Sigmoid colon (tissue), 7 donors: ENCODE data around the gene STK11. TPM values are rescaled to one million over a fixed set of nuclear protein-coding genes. Genes with fewer than 3 reads are reported as not detected.
A peak's percentile ranks its signal among the peaks of the same experiment; 100 is the strongest.

Experiments
- DNase-seq: peaks from one replicate; pipeline ENCODE4 v3.0.0-alpha.2; 2019
- H3K27ac ChIP-seq, 4 donors: fragments of 200-600 bp; sonication (generic); one replicate each; pipeline ENCODE4 v1.5.1; 2016 to 2019; ENCODE audit warnings: mild to moderate bottlenecking in 1 of 4
- H3K27me3 ChIP-seq, 3 donors: fragments of 200-600 bp; sonication (generic); one replicate each; pipeline ENCODE4 v1.5.1; 2019; ENCODE audit warnings: mild to moderate bottlenecking in 1 of 3
- H3K36me3 ChIP-seq, 4 donors: fragments of 200-600 bp; sonication (generic); one replicate each; pipeline ENCODE4 v1.5.1; 2016 to 2019
- H3K4me1 ChIP-seq, 4 donors: fragments of 200-600 bp; sonication (generic); one replicate each; pipeline ENCODE4 v1.5.1; 2017 to 2019
- H3K4me3 ChIP-seq, 4 donors: fragments of 200-600 bp; sonication (generic); one replicate each; pipeline ENCODE4 v1.5.1; 2017 to 2019; ENCODE audit warnings: mild to moderate bottlenecking in 2 of 4, moderate library complexity in 1 of 4
- H3K9me3 ChIP-seq, 4 donors: fragments of 200-600 bp in 3 of 4; sonication (generic) in 3 of 4; one replicate each; pipeline versions ENCODE4 v1.5.1 to v1.6.1; 2013 to 2019
- EP300 ChIP-seq, 4 donors: sonication (generic); formaldehyde crosslinking; IDR thresholded peaks; one replicate each; pipeline ENCODE4 v1.6.1; 2017; ENCODE audit warnings: antibody characterized with exemption in 4 of 4
- POLR2A ChIP-seq, 2 donors: fragments of 450-650 bp; IDR thresholded peaks; one replicate each; pipeline ENCODE4 v1.6.1; 2016; ENCODE audit warnings: antibody characterized with exemption in 2 of 2, mild to moderate bottlenecking in 2 of 2, moderate library complexity in 2 of 2
- POLR2AphosphoS5 ChIP-seq, 4 donors: sonication (generic); formaldehyde crosslinking; IDR thresholded peaks; one replicate each; pipeline ENCODE4 v1.6.1; 2017; ENCODE audit warnings: antibody characterized with exemption in 4 of 4
- WGBS, 2 donors: extraction: QIAGEN DNeasy Blood & Tissue Kit; methylation state at CpG; one replicate each; pipeline ENCODE4 v1.1.7; 2013; 5-methylcytosine and 5-hydroxymethylcytosine counted together
- intact Hi-C: fragments of 100-400 bp; cut with DNase I; formaldehyde crosslinking; loops from one replicate; pipeline ENCODE4 v1.15.1; 2023
- polyA plus RNA-seq, 3 donors: library from polyadenylated mRNA; stranded (reverse); fragments of 200-250 nt; gene quantifications; one replicate each; pipeline ENCODE4 v1.2.3, GENCODE V29; 2013
- total RNA-seq, 4 donors: library from RNA; depleted of rRNA; stranded (reverse); fragments of >200 nt; gene quantifications; one replicate each; pipeline ENCODE4 v1.1.0, GENCODE V29; 2016
- TF ChIP-seq, protein P1 (sequence below), 4 experiments: fragments of 450-650 bp in 3 of 4; fragments of 200-600 bp in 1 of 4; IDR thresholded peaks; one replicate each; pipeline ENCODE4 v1.5.1; 2016 to 2019; ENCODE audit warnings: antibody characterized with exemption in 4 of 4, mild to moderate bottlenecking in 3 of 4, moderate library complexity in 2 of 4
- donor health status: healthy with polysubstance abuse.
- donor health status: Bipolar disorder and iron deficiency.
- donor health status: healthy.

The STK11 gene
- total and polyA plus RNA-seq, 7 donors = 31.2 to 86.5 (median 41.8) TPM

DNA sequence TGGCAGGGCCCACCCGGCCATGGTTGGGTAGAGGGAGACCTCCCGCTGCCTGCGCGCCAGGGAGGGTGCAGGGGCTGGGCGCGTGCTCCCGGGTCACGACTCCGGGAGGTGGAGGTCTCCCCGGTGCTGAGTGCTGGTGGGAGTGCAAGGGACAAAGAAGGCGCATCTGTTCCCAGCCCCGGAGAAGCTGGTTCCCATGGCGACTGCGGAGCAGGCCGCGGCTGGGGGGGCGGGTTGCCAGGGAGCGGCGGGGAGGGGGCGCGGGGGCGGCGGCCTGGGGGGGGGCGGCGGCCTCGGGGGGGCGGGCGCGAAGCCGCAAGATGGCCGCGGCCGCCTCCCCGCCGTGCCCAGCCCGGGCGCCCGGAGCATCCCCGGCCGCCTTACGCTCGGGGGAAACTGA is 31.0 kb downstream of the STK11 start:
- 5 to 13% methylated on average over 42 of the region's 42 CpGs for WGBS, 2 donors
- no peaks in the 10 kb centered on the region for H3K36me3 ChIP-seq
- H3K27me3 ChIP-seq = peaks cover 6 to 19% (median 7%) of the 10 kb centered on the region in 3 donors
- no peaks in the 10 kb centered on the region for H3K9me3 ChIP-seq
- H3K4me3 ChIP-seq = peak overlapping the region; percentile 33 to 64 (median 50)
- intact Hi-C loops = loop anchor here (2.0 kb wide), 1 partner anchor 16 kb away; no protein-coding TSS in a partner anchor
- peaks cover 0 to 59% (median 53%) of the 10 kb centered on the region in 4 donors for H3K4me1 ChIP-seq
- TF ChIP-seq POLR2AphosphoS5 (IDR thresholded peaks at IDR 0.05) = no peak
- TF ChIP-seq EP300 (IDR thresholded peaks at IDR 0.05) = no peak
- TF ChIP-seq, protein P1, sequence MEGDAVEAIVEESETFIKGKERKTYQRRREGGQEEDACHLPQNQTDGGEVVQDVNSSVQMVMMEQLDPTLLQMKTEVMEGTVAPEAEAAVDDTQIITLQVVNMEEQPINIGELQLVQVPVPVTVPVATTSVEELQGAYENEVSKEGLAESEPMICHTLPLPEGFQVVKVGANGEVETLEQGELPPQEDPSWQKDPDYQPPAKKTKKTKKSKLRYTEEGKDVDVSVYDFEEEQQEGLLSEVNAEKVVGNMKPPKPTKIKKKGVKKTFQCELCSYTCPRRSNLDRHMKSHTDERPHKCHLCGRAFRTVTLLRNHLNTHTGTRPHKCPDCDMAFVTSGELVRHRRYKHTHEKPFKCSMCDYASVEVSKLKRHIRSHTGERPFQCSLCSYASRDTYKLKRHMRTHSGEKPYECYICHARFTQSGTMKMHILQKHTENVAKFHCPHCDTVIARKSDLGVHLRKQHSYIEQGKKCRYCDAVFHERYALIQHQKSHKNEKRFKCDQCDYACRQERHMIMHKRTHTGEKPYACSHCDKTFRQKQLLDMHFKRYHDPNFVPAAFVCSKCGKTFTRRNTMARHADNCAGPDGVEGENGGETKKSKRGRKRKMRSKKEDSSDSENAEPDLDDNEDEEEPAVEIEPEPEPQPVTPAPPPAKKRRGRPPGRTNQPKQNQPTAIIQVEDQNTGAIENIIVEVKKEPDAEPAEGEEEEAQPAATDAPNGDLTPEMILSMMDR (IDR thresholded peaks at IDR 0.05) = no peak
- TF ChIP-seq POLR2A (IDR thresholded peaks at IDR 0.05) = no peak
- DNase-seq = no peak
- peak overlapping the region in 1 of 4 donors; percentile 68 for H3K27ac ChIP-seq

DNA sequence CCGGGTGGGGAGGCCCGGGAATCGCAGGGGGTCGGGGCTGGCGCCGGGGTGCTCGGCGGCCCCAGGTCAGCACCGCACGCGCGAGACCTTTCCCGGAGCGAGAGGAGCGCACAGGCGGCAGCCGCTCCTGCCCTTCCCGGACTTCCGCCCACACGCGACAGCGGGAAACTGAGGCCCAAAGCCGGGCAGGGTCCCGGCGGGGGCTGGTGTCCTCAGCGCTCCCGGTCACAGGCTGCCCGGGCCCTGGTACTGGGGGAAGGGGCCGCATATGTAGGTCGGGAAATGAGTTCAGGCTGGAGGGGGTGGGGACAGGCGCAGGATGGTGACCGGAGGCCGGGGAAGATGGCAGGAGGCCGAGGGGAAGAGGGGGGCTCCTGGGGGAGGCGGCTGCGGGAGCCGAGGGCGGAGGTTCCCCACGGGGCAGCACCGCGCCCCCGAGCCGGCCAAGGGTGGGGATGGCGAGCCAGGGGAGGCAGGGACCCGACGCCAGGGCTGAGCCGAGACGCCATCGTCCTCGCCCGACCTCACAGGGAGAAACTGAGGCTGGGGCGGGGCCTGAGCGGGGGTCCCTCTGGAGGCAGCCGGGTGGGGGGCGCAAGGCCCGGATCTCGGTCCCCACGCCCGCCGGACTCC is 31.6 kb downstream of the STK11 start:
- 1% methylated on average over 60 of the region's 60 CpGs for WGBS, 2 donors
- Histone ChIP-seq H3K4me1 (peaks cover 0 to 56% (median 52%) of the 10 kb centered on the region in 4 donors), H3K4me3 (peak overlapping the region; percentile 33 to 64 (median 50)), H3K27me3 (peaks cover 6 to 19% (median 7%) of the 10 kb centered on the region in 3 donors), H3K27ac (peak overlapping the region in 3 of 4 donors; percentile 34 to 68 (median 61)), H3K9me3 (no peaks in the 10 kb centered on the region), H3K36me3 (no peaks in the 10 kb centered on the region)
- intact Hi-C loops = loop anchor here (2.0 kb wide), 1 partner anchor 16 kb away; no protein-coding TSS in a partner anchor
- TF ChIP-seq POLR2AphosphoS5 (IDR thresholded peaks at IDR 0.05) = peak in 1 of 4 donors; percentile 26
- TF ChIP-seq, protein P1 (IDR thresholded peaks at IDR 0.05) = no peak
- peak; percentile 82 for DNase-seq

DNA sequence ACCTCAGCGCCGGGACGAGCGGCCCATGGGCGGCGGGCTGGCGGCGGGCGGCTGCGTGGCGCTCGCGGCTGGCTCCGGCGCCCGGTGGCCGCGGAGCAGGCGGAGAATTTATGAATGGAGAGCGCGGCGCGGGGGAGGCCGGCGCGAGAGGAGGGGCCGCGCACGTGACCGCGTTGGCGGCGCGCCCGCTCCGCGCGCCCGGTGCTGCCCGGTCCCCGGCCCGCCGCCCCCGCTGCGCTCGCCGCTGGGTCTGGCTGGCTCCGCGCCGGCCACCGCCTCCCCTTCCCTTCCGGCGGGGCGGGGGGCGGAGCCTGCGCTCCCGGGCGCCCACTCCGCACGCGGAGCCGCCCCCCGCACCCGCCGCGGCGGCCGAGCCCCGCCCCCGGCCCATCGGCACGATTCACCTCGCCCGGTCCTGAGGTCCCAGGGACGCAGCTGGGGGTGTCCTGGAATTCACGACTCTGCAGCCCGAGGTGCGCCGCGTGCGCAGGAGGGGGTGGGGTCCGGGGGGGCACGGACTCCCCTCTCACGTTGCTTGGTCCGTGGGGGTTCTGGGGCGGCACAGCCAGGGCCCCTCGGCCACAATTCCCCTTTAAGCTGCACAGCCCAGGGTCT is 32.3 kb downstream of the STK11 start, which contains the start of gene CBARP:
Gene CBARP (minus strand): TSS at position 252 of the 615 bp plus-strand sequence. CDS start 1,905 bp downstream, outside the sequence.
- Histone ChIP-seq H3K4me1 (peaks cover 0 to 56% (median 52%) of the 10 kb centered on the region in 4 donors), H3K27me3 (peaks cover 6 to 19% (median 7%) of the 10 kb centered on the region in 3 donors), H3K4me3 (peak within 1 kb of the TSS; percentile 33 to 64 (median 50)), H3K36me3 (no peaks in the 10 kb centered on the region), H3K27ac (peak within 1 kb of the TSS; percentile 93 to 100 (median 98)), H3K9me3 (no peaks in the 10 kb centered on the region)
- 1% methylated on average over 87 of the region's 87 CpGs for WGBS, 2 donors
- peak; percentile 72 for DNase-seq
- intact Hi-C loops = loop anchor here (2.0 kb wide), 1 partner anchor 17 kb away; no protein-coding TSS in a partner anchor
- TF ChIP-seq, protein P1 (IDR thresholded peaks at IDR 0.05) = no peak
- TF ChIP-seq EP300 (IDR thresholded peaks at IDR 0.05) (no peak), POLR2A (IDR thresholded peaks at IDR 0.05) (no peak), POLR2AphosphoS5 (IDR thresholded peaks at IDR 0.05) (no peak)

DNA sequence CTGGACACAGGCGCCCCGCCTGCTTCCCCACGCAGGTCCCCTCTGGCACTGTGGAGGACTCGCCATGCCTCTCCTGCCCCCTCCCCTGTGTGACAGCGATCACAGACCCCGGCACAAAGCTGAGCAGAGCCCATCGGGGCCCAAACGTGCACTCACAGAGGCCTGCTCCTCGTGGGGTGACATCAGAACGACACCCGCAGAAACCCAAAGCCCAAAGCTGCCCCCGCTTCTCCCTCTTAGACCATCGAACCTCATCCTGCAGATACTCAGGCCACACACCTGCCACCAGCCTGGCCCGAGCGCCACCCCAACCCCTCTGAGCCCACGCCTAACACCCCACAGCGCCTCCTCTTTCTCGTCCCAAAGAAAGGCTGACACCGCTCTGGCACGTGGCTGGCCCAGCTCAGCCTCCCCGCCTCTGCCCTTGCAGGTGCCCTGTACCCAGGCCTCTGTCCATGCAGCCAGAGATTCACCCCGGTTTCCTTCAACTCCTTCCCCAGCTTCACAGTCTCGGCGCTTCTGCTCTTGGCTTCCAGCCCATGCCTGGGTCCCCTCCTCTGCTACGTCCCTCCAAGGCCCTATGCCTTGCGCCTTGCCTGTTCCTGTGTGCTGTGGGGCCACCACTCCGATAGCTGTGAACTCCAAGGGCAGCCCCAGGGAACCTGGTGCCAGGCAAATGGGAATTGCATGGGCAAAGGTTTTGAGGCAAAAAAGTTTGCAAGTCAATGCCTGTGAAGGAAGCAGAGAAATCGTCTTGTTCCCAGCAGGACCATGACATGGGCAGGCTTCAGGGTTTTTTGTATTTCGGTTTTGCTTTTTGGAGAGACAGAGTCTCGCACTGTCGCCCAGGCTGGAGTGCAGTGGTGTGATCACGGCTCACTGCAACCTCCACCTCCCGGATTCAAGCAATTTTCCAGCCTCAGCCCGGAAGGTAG is 33.1 kb downstream of the STK11 start:
- no peak for DNase-seq
- H3K9me3 ChIP-seq = no peaks in the 10 kb centered on the region
- WGBS, 2 donors = 34 to 61% methylated on average over 34 of the region's 34 CpGs
- peak overlapping the region in 3 of 4 donors; percentile 48 to 64 (median 53) for H3K4me3 ChIP-seq
- no peak for TF ChIP-seq POLR2A (IDR thresholded peaks at IDR 0.05)
- TF ChIP-seq EP300 (IDR thresholded peaks at IDR 0.05) = no peak
- TF ChIP-seq POLR2AphosphoS5 (IDR thresholded peaks at IDR 0.05) = no peak
- TF ChIP-seq, protein P1 (IDR thresholded peaks at IDR 0.05) = no peak
- peaks cover 6 to 19% (median 7%) of the 10 kb centered on the region in 3 donors for H3K27me3 ChIP-seq
- intact Hi-C loops = no loop called here
- peaks cover 0 to 57% (median 54%) of the 10 kb centered on the region in 4 donors for H3K4me1 ChIP-seq
- peak overlapping the region; percentile 93 to 100 (median 98) for H3K27ac ChIP-seq
- no peaks in the 10 kb centered on the region for H3K36me3 ChIP-seq
